Colonic mucosa (tissue), 4 donors: Measurements from ENCODE around the gene PUDP. TPM values are rescaled to one million over a fixed set of nuclear protein-coding genes. Genes with fewer than 3 reads are reported as not detected.
"Not testable (repeated sequence)": the region's sequence is repeated elsewhere in the genome, so short reads cannot be mapped to it uniquely, and the experiment has no call there.

ENCODE experiments used
- DNase-seq: peaks from one replicate; pipeline ENCODE4 v3.0.0-alpha.2; 2020
- H3K27ac ChIP-seq: fragments of 200-600 bp; one replicate; pipeline ENCODE4 v1.8.0; 2021
- H3K27me3 ChIP-seq: fragments of 200-600 bp; one replicate; pipeline ENCODE4 v1.8.0; 2021
- H3K36me3 ChIP-seq: fragments of 200-600 bp; one replicate; pipeline ENCODE4 v1.8.0; 2021
- H3K4me1 ChIP-seq: fragments of 200-600 bp; one replicate; pipeline ENCODE4 v1.8.0; 2021; ENCODE audit warnings: mild to moderate bottlenecking
- H3K4me3 ChIP-seq: fragments of 200-600 bp; one replicate; pipeline ENCODE4 v1.8.0; 2021
- H3K9ac ChIP-seq, 2 donors: one replicate each; pipeline ENCODE4 v1.7.0; 2013; ENCODE audit warnings: control low read depth in 2 of 2, low read depth in 2 of 2, low read length in 2 of 2
- H3K9me3 ChIP-seq: fragments of 200-600 bp; one replicate; pipeline ENCODE4 v1.8.0; 2021
- intact Hi-C: fragments of 100-400 bp; cut with DNase I; formaldehyde crosslinking; loops from one replicate; pipeline ENCODE4 v1.14.1; 2022
- total RNA-seq, 2 donors: library from RNA; stranded (reverse); fragmentation: NEBNext Ultra II Directional in 1 of 2; extraction: Animal tissue kit (Norgen Biotek cat#: 25700) in 1 of 2; gene quantifications; one replicate each; pipeline ENCODE4 v1.2.1, GENCODE V29; 2021
- TF ChIP-seq, protein P1 (sequence below): fragments of 200-600 bp; IDR thresholded peaks from one replicate; pipeline ENCODE4 v1.8.0; 2022; ENCODE audit warnings: antibody characterized with exemption, mild to moderate bottlenecking
- donor health status: healthy.
- donor health status: DM: no; HTN: no; CAD: no.
- donor health status: DM: no; HTN: no; CAD: no.

Gene PUDP
- total RNA-seq, 2 donors from 2014 or later: 55.1 to 62.4 TPM

DNA sequence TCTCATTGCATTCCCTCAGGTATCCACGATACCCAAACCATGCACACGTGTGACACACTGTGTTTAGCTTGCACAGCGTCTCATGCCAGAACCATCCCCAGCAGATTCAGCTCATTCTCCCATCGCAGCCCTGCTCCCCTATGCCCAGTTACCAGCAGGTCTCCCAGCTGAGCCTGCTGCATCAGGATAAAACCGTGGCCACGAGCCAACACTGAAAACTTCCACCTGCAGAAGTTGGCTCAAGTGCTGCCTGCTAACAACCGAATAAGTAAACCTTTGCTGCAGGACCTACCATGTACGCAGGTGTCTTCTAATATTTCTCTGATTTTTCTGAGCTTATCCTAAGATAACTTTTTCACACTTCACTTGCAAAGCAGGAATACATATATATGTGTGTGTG is 120.9 kb downstream of the PUDP start:
- no peaks in the 10 kb centered on the region for H3K4me1 ChIP-seq
- no peak overlapping the region for H3K9ac ChIP-seq
- intact Hi-C loops: no loop called here
- H3K27me3 ChIP-seq: no peaks in the 10 kb centered on the region
- peak; percentile 24 for DNase-seq
- H3K4me3 ChIP-seq: no peak overlapping the region
- H3K36me3 ChIP-seq: no peaks in the 10 kb centered on the region
- TF ChIP-seq, protein P1, sequence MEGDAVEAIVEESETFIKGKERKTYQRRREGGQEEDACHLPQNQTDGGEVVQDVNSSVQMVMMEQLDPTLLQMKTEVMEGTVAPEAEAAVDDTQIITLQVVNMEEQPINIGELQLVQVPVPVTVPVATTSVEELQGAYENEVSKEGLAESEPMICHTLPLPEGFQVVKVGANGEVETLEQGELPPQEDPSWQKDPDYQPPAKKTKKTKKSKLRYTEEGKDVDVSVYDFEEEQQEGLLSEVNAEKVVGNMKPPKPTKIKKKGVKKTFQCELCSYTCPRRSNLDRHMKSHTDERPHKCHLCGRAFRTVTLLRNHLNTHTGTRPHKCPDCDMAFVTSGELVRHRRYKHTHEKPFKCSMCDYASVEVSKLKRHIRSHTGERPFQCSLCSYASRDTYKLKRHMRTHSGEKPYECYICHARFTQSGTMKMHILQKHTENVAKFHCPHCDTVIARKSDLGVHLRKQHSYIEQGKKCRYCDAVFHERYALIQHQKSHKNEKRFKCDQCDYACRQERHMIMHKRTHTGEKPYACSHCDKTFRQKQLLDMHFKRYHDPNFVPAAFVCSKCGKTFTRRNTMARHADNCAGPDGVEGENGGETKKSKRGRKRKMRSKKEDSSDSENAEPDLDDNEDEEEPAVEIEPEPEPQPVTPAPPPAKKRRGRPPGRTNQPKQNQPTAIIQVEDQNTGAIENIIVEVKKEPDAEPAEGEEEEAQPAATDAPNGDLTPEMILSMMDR: no peak
- no peak overlapping the region for H3K27ac ChIP-seq
- no peaks in the 10 kb centered on the region for H3K9me3 ChIP-seq

DNA sequence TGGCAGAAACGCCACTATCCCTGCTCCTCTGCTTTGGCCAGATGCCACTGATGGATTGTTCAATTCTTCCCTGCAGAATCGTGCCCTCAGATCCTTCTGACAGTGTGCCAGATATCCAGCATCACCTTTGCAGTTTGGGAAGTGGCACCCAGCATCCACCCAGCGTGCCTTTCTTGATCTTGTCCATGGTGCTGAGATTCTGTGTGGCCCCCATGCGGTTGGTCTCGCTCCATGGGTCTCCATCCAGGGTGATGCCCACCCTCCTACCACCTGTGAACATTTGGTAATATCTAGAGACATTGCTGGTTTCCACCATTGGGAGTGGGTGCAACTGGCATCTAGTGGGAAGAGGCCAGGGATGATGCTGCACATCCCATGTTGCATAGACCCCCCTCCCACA is 121.6 kb downstream of the PUDP start:
- H3K27ac ChIP-seq, H3K9me3 ChIP-seq, H3K4me1 ChIP-seq, H3K27me3 ChIP-seq, intact Hi-C loops, H3K9ac ChIP-seq, DNase-seq, H3K4me3 ChIP-seq, H3K36me3 ChIP-seq: not testable (repeated sequence)

DNA sequence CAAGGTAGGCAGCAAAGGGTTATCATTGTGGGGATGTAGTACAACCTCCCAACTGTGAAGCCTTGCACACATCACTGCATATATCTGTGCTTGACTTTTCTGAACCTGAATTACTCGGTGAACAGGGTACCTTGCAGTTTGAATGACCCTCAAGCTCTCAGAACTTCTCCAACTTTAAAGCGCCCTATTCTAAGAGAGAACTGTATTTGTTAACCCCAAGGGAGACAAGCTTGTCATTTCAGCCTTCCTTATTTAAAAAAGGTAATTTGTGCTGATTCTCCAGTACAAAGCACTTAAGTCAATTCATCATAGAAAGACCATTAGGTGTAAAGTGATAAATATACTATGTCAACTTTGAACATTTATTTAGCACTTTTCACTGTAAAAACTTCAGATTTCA is 122.5 kb downstream of the PUDP start:
- H3K4me1 ChIP-seq: no peaks in the 10 kb centered on the region
- H3K27ac ChIP-seq: no peak overlapping the region
- intact Hi-C loops: no loop called here
- TF ChIP-seq, protein P1: no peak
- no peak overlapping the region for H3K4me3 ChIP-seq
- no peaks in the 10 kb centered on the region for H3K27me3 ChIP-seq
- no peak overlapping the region for H3K9ac ChIP-seq
- DNase-seq: no peak
- no peaks in the 10 kb centered on the region for H3K36me3 ChIP-seq
- no peaks in the 10 kb centered on the region for H3K9me3 ChIP-seq

DNA sequence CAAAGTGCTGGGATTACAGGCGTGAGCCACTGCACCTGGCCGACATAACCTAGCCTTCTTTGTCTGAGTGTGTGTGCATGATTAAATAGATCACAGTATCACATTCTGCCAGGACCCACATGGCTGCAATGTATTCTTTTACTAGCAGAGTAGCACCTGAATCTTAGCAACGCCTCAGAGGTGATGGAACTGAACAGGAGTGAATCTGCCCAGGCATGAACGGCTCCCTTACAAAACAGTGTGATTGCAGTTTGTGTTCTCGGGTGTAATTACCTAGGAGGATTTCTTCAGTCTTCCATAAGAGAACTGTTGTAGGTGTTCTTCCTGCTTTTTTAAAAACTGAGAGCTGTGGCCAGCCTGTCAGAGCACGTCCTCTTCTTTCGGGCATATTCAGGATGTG is 123.1 kb downstream of the PUDP start:
- Histone ChIP-seq H3K4me1 (no peaks in the 10 kb centered on the region), H3K27ac (no peak overlapping the region), H3K9ac (no peak overlapping the region), H3K9me3 (no peaks in the 10 kb centered on the region), H3K4me3 (no peak overlapping the region), H3K36me3 (no peaks in the 10 kb centered on the region), H3K27me3 (no peaks in the 10 kb centered on the region)
- intact Hi-C loops: no loop called here
- TF ChIP-seq, protein P1: no peak
- no peak for DNase-seq

DNA sequence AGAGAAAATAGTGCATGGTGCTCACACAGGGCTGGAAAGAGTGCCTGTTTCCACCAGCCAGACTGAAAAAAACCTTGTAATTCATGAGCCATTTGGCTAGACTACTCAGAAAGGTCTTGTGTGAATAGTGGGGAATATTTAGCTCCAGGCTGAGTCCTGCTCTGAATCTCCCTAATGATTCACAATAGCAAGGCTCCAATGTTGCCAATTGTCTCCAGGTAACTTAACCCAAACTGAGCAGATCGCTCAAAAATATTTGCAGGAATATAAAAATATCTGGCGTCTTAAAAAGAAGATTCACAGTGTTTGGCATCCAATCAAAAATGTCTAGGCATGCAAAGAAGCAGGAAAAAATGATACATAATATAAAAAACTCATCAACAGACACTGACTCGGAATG is 125.0 kb downstream of the PUDP start:
- H3K27ac ChIP-seq, H3K27me3 ChIP-seq, H3K9ac ChIP-seq, H3K4me3 ChIP-seq, H3K4me1 ChIP-seq, H3K9me3 ChIP-seq, intact Hi-C loops, DNase-seq, H3K36me3 ChIP-seq: not testable (repeated sequence)

DNA sequence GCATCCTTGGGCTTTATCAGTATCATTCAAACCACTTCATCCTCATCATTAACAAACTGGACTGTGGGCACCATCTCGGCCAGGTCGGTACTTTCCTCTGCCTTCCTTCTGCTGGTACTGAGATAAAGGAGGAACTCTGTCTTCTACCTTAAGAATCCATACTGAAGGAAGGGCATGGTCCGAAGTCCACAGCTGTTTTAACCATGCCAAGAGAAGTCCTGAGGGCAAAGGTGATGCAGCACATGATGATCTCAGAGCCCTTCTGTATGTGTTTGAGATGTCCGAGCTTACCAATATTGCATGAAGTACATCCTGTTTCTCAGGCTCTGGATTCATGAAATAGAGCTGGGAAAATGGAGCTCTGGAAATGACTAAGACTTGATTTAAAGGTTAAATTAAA is 126.0 kb downstream of the PUDP start:
- intact Hi-C loops: no loop called here
- Histone ChIP-seq H3K4me3 (no peak overlapping the region), H3K9ac (no peak overlapping the region), H3K4me1 (no peaks in the 10 kb centered on the region), H3K27me3 (no peaks in the 10 kb centered on the region), H3K27ac (no peak overlapping the region), H3K36me3 (no peaks in the 10 kb centered on the region), H3K9me3 (no peaks in the 10 kb centered on the region)
- TF ChIP-seq, protein P1: no peak
- DNase-seq: no peak

DNA sequence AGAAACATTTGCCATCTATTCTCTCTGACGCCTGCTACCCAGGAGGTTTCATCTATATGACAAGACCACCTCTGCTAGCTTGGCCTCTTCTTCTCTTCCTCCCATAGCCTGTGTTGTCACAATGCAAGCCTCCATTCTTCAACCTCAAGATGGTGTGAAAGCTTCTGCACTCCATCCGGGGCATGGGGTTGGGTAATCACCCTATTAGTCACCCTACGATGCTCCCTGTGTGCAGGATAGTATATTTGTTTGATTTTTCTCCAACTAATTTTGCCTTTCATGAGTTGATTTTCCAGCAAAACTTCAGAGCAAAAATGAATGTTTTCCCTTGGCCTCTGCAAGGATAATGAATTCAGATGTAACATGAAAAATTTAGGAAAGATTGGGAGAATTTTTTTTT is 128.4 kb downstream of the PUDP start:
- no peaks in the 10 kb centered on the region for H3K9me3 ChIP-seq
- H3K27me3 ChIP-seq: no peaks in the 10 kb centered on the region
- no peak overlapping the region for H3K27ac ChIP-seq
- intact Hi-C loops: no loop called here
- no peaks in the 10 kb centered on the region for H3K4me1 ChIP-seq
- no peak for DNase-seq
- TF ChIP-seq, protein P1: no peak
- no peak overlapping the region for H3K9ac ChIP-seq
- H3K4me3 ChIP-seq: no peak overlapping the region
- no peaks in the 10 kb centered on the region for H3K36me3 ChIP-seq

DNA sequence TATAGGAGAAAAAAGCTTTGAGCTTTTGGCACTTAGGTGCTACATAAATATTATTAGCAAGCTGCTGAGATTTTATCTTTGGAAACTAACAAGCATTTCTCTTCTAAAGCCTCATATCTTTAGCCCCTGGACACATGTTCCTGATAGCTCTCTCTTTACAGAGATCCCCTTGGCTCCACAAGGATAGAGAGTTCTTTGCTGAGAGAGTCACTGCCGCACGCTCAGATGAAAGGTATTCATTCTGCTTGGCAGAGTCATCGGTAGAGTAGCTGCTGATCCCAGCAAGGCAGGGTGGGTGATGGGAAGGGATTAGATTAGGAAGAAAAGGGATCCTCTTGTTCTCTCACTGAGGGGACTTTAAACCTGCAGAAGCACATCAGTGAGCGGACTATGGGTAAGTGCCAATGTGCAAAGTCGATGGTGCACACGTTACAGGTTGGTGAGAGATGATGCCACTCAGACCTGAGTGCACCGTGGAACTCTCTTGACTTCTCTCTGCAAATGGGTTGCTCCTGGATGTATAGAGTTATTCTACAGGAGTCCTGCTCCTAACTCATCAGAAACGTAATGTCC is 135.6 kb downstream of the PUDP start:
- H3K27ac ChIP-seq, H3K36me3 ChIP-seq, DNase-seq, H3K4me3 ChIP-seq, H3K4me1 ChIP-seq, H3K9me3 ChIP-seq, H3K9ac ChIP-seq, intact Hi-C loops, H3K27me3 ChIP-seq: not testable (repeated sequence)

DNA sequence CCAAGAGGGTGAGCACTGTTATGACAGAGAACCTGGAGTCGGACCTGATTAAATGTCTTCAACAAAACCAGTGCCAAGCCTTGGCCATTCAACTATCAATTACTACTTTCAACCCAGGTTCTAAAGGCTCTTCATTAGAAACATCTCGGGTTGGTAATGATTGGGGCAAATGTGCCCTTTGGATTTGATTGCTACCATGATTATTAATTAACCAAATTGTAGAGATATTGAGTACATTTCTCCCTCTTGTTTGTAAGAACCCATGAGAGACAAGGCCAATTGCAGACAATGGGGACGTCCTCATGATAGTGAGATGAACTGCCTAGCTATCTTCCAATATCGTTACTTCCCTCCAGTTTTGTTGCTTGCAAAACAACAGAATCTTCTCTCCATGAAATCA is 137.1 kb downstream of the PUDP start:
- H3K4me1 ChIP-seq, H3K9ac ChIP-seq, H3K27me3 ChIP-seq, DNase-seq, H3K36me3 ChIP-seq, H3K27ac ChIP-seq, intact Hi-C loops, H3K4me3 ChIP-seq, H3K9me3 ChIP-seq: not testable (repeated sequence)
